HG02678 (cell line): ENCODE results near the gene RELB.

ENCODE experiments used
- ATAC-seq: cut with Tn5 transposase; IDR thresholded peaks from one replicate; pipeline ENCODE4 v1.9.1; 2021; ENCODE audit warnings: mild to moderate bottlenecking, moderate library complexity; ENCODE audit not compliant: unreplicated experiment

Gene RELB

DNA sequence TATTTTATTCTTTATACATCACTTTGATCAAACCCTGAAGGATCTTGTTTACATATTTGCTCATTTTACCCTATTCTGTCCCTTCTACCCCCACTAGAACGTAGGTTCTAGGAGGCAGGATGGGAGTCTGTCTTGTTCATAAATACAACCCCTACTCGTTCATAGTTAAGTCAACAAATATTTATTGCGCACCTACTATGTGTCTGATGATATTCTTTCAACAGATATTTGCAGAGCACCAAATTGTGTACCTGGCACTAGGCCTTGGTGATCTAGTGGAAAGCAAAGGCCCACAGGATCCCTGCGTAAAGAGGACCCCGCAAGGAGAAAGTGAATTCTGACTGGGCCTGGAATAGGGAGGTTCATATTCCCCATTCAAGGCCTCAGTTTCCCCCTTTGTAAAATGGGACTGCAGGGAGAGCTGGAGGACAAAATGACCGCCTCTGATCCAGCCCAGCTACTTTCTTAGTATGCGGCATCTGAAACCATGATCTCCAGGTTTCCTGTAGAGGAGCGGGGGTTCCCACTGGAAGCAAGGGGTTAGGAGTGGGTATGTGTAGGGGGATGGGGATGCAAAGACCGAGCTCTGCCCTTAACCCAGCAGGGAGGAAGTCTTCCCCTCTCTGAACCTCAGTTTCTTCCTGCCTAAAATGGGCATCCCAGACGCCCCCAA, 77.3 kb downstream of the RELB start:
- ATAC-seq = no peak

DNA sequence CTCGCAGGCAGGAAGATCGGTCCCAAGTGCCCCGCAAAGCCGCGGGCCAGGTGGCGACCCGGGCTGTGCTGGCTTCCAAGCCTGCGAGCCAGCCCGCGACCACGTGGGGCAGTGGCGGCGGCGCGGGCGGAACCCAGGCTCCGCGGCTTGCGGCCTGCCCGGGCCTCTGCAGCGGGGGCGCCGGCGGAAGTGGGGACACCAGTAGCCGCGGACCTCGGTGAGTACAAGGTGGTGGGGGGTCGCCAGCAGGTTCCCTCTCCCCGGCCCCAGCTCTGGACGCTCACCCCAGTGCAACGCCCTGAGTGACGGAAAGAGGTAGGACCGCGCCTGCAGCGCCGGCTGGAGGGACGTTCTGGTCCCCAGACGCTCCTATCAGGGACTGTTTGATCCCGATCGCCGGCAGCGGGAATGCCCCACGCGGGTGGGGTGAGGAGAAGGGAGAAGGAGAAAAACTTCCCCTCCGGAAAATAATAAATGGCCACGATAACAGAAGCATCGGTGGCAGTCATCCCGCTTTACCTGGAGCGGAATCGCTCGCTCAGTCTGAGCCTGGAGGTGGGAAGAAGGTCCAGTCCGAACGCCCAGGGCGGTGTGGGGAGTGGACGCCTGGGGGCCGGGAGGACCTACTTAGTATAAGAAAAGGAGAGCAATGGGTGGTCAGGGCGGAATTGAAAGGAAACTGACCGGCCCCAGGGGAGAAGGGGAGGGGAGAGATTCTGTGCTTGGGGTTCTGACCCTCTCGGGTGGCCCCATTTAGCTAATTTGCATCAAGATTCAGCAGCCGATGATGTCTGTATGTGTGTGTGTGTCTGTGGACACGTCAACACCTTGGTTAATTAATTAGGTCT, 78.0 kb downstream of the RELB start, which contains the start of gene GEMIN7:
Gene GEMIN7 (plus strand): TSS at position 198 of the 848 bp plus-strand sequence. CDS start 10,855 bp downstream, outside the sequence.
- ATAC-seq = no peak

DNA sequence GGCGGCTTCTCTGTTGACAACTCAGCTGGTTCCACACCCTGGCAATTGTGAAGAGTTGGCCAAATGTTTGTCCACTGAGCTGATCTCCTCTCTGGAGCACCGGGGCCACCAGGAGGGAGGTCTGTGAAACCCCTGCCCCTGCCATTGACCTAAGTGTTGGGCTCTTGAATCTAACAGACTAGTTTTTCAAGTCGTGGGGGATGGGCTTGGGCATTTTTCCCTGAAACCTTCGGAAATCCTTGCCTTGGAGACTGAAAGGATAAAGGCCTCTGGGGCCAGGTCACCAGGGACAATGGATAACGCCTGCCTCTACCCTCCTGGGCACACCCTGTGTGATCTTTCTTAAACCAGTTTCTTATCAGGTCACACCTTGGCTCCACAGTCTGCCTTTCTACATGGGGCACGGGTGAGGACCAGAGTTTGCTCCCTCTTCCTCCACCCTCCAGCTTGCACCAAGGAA, 78.7 kb downstream of the RELB start:
- ATAC-seq = no peak

DNA sequence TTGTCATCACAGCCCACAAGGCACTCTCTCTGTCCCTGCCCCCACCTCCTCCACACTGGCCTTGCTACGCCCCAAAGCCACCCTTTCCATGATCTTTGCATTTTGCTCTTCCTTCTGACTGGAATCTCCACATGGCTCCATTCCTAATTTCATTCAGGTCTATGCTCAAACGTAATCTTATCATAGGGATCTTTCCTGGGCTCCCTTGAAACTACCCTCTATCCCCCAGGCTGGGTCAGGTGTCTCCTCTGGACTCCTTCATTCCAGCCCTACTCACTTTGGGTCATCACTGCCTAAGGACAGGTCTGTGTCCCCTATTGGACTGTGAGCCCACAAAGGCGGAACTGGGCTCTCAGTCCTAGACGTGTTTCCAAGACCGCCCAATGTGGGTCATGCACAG, 80.9 kb downstream of the RELB start:
- no peak for ATAC-seq

DNA sequence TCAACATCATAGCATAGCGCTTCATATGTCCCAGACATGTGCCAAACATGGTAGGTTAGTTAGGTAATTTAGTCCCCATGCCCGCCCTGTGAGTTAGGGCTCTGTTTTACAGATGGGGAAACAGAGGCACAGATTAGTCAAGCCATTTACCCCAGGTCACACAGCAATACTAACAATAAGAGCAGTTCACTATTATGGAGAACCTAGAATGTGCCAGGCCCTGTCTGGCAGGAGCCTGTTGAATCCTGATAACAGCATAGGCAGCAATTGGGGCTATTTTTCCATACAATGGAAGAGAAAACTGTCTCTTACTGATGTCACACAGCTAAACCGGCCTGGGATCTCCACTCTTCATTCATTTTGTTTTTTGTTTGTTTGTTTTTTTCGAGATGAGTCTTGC, 85.2 kb downstream of the RELB start:
- no peak for ATAC-seq

DNA sequence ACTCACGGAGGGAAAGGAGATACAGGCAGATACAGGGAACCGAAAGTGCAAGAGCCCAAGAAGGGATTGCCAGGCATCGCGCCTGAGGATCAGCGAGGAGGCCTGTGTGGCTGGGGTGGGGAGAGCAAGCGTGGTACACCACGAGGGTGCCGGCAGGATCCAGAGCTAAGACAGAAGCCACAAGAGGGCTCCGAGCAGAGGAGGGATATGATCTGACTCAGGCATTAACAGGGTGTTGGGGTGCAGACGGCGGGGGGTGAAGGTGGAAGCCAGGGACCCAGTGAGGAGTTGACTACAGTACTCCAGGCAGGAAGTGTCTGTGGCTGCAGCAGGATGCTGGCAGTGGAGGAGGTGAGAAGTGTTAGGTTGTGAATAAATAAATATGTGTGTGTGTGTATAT, 86.3 kb downstream of the RELB start:
- no peak for ATAC-seq
